ENCODE results near the gene RCBTB1. TPM values are rescaled to one million over a fixed set of nuclear protein-coding genes. Genes with fewer than 3 reads are reported as not detected.

Gene RCBTB1
- total and polyA plus RNA-seq, 2 donors from 2014 or later = 14.8 to 18.9 TPM

GRCh38 chr13:49530457-49530856 lies 54.9 kb downstream of the RCBTB1 start:
- no peak for TF ChIP-seq CTCF (IDR thresholded peaks at IDR 0.05; ENCODE audit: borderline replicate concordance, extremely low read depth, insufficient read depth)
- Histone ChIP-seq H3K27ac (ENCODE audit: low read depth in 2 of 2, low read length in 2 of 2) (peak overlapping the region in 1 of 2 donors; percentile 51), H3K4me1 (ENCODE audit: control insufficient read depth in 2 of 3, insufficient read depth in 2 of 3, low read depth in 1 of 3, low read length in 3 of 3) (no peaks in the 10 kb centered on the region), H3K27me3 (ENCODE audit: control insufficient read depth, insufficient read depth, low read length) (no peaks in the 10 kb centered on the region), H3K9me3 (ENCODE audit: control insufficient read depth in 2 of 3, insufficient read depth in 1 of 3, low read length in 3 of 3) (no peaks in the 10 kb centered on the region), H3K9ac (ENCODE audit: low read length in 3 of 3) (no peak overlapping the region), H3K36me3 (ENCODE audit: control insufficient read depth in 2 of 3, insufficient read depth in 3 of 3, low read length in 3 of 3) (peaks cover 0 to 7% (median 0%) of the 10 kb centered on the region in 3 donors), H3K4me3 (ENCODE audit: low read length in 3 of 3) (no peak overlapping the region)
- no peak for FAIRE-seq
- intact Hi-C loops (cut with DNase I) = no loop called here
- DNase-seq = peak in 3 of 5 donors; percentile 39 to 78 (median 75)

GRCh38 chr13:49528161-49528560 lies 57.2 kb downstream of the RCBTB1 start:
- no peaks in the 10 kb centered on the region for H3K36me3 ChIP-seq (ENCODE audit: control insufficient read depth in 2 of 3, insufficient read depth in 3 of 3, low read length in 3 of 3)
- TF ChIP-seq CTCF (IDR thresholded peaks at IDR 0.05; ENCODE audit: borderline replicate concordance, extremely low read depth, insufficient read depth) = no peak

GRCh38 chr13:49527123-49527522 lies 58.2 kb downstream of the RCBTB1 start:
- intact Hi-C loops (cut with DNase I) = no loop called here
- peaks cover 0 to 2% (median 0%) of the 10 kb centered on the region in 3 donors for H3K36me3 ChIP-seq (ENCODE audit: control insufficient read depth in 2 of 3, insufficient read depth in 3 of 3, low read length in 3 of 3)
- no peak for TF ChIP-seq CTCF (IDR thresholded peaks at IDR 0.05; ENCODE audit: borderline replicate concordance, extremely low read depth, insufficient read depth)
- H3K4me1 ChIP-seq (ENCODE audit: control insufficient read depth in 2 of 3, insufficient read depth in 2 of 3, low read depth in 1 of 3, low read length in 3 of 3) = no peaks in the 10 kb centered on the region
- FAIRE-seq = no peak
- no peak overlapping the region for H3K27ac ChIP-seq (ENCODE audit: low read depth in 2 of 2, low read length in 2 of 2)
- no peak overlapping the region for H3K4me3 ChIP-seq (ENCODE audit: low read length in 3 of 3)
- H3K9ac ChIP-seq (ENCODE audit: low read length in 3 of 3) = no peak overlapping the region
- no peaks in the 10 kb centered on the region for H3K9me3 ChIP-seq (ENCODE audit: control insufficient read depth in 2 of 3, insufficient read depth in 1 of 3, low read length in 3 of 3)
- no peak for DNase-seq
- H3K27me3 ChIP-seq (ENCODE audit: control insufficient read depth, insufficient read depth, low read length) = no peaks in the 10 kb centered on the region

More at GRCh38 chr13:49528161-49528560, 57.2 kb downstream of the RCBTB1 start:
- H3K9me3 ChIP-seq (ENCODE audit: control insufficient read depth in 2 of 3, insufficient read depth in 1 of 3, low read length in 3 of 3) = no peaks in the 10 kb centered on the region
- FAIRE-seq (no peak), DNase-seq (no peak)
- no peak overlapping the region for H3K9ac ChIP-seq (ENCODE audit: low read length in 3 of 3)
- no peak overlapping the region for H3K4me3 ChIP-seq (ENCODE audit: low read length in 3 of 3)
- no peaks in the 10 kb centered on the region for H3K27me3 ChIP-seq (ENCODE audit: control insufficient read depth, insufficient read depth, low read length)
- no peak overlapping the region for H3K27ac ChIP-seq (ENCODE audit: low read depth in 2 of 2, low read length in 2 of 2)
- no peaks in the 10 kb centered on the region for H3K4me1 ChIP-seq (ENCODE audit: control insufficient read depth in 2 of 3, insufficient read depth in 2 of 3, low read depth in 1 of 3, low read length in 3 of 3)
- intact Hi-C loops (cut with DNase I) = no loop called here

Data from kidney (tissue), 14 donors.